Hematopoietic multipotent progenitor cell treated with erythropoietin and hydrocortisone succinate and interleukin-3 and kit ligand, for 4 days (in vitro differentiated cells): ENCODE results near the gene WWC2.

Experiments used
- DNase-seq: peaks from one replicate; pipeline ENCODE4 v3.0.0-alpha.2; 2015

The WWC2 gene

GRCh38 chr4:183260491-183261151, 161.6 kb downstream of the WWC2 start:
- DNase-seq, result no peak

- peak; percentile 93 for DNase-seq
These were observed 163.1 kb downstream of the WWC2 start for GRCh38 chr4:183261953-183262775.

GRCh38 chr4:183262776-183263100, 163.7 kb downstream of the WWC2 start:
- DNase-seq, result no peak

GRCh38 chr4:183263787-183264386, 164.8 kb downstream of the WWC2 start:
- DNase-seq, result no peak

GRCh38 chr4:183264614-183265013, 165.6 kb downstream of the WWC2 start:
- DNase-seq, result no peak

- DNase-seq, result no peak
These were observed 167.3 kb downstream of the WWC2 start for GRCh38 chr4:183266371-183266770.

- no peak for DNase-seq
These were observed 169.5 kb downstream of the WWC2 start for GRCh38 chr4:183268556-183268955.

GRCh38 chr4:183272384-183272783, 173.3 kb downstream of the WWC2 start:
- no peak for DNase-seq

GRCh38 chr4:183276106-183276505, 177.0 kb downstream of the WWC2 start:
- no peak for DNase-seq

GRCh38 chr4:183284258-183284785, 185.3 kb downstream of the WWC2 start:
- no peak for DNase-seq

GRCh38 chr4:183284965-183285364, 185.9 kb downstream of the WWC2 start:
- DNase-seq, result no peak

- no peak for DNase-seq
These were observed 186.8 kb downstream of the WWC2 start for GRCh38 chr4:183285886-183286285.

GRCh38 chr4:183286590-183287308, 187.7 kb downstream of the WWC2 start:
- DNase-seq, result no peak

GRCh38 chr4:183287309-183287659, 188.2 kb downstream of the WWC2 start:
- DNase-seq, result no peak

GRCh38 chr4:183287677-183288076, 188.6 kb downstream of the WWC2 start:
- DNase-seq, result no peak

GRCh38 chr4:183288955-183289354, 189.9 kb downstream of the WWC2 start:
- DNase-seq, result peak; percentile 27

- peak; percentile 57 for DNase-seq
These were observed 190.6 kb downstream of the WWC2 start for GRCh38 chr4:183289688-183290087.

- no peak for DNase-seq
These were observed 192.0 kb downstream of the WWC2 start for GRCh38 chr4:183291070-183291469.

GRCh38 chr4:183295711-183296110, 196.7 kb downstream of the WWC2 start:
- DNase-seq, result no peak

GRCh38 chr4:183297675-183298074, 198.6 kb downstream of the WWC2 start:
- DNase-seq, result no peak

- no peak for DNase-seq
These were observed 200.4 kb downstream of the WWC2 start for GRCh38 chr4:183299464-183299863.

- DNase-seq, result no peak
These were observed 201.0 kb downstream of the WWC2 start for GRCh38 chr4:183300070-183300469.

- DNase-seq, result no peak
These were observed 201.6 kb downstream of the WWC2 start for GRCh38 chr4:183300655-183301054.
